HG03457 (cell line): ENCODE measurements around the gene DUXA.
"Not testable (repeated sequence)": the region's sequence is repeated elsewhere in the genome, so short reads cannot be mapped to it uniquely, and the experiment has no call there.

ENCODE experiments used
- ATAC-seq: cut with Tn5 transposase; IDR thresholded peaks from one replicate; pipeline ENCODE4 v1.9.1; 2021; ENCODE audit warnings: moderate number of reproducible peaks; ENCODE audit not compliant: unreplicated experiment

Gene DUXA

DNA sequence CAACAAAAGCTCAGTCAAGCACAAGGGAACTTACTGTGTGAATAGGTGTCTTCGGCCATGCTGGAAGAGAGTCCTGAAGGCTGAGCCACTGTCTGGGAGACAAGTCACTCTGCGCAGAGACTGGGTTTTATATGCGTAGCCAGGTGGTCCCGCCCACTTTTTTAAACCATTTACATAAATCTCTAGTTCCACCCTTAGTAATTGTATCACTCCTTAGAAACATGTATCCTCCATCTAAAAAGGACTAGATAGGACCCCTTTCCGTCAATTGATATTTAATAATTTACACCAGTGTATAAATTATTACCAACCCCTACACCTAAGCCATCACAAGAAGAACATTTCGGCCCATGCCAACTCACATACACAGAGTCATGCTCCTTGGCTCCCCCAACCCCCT, at the start of gene DUXA:
Gene DUXA, minus strand, starts transcription at position 101 of the 400 bp plus-strand sequence. Its CDS starts 42 bp downstream, at position 59.
- ATAC-seq = no peak

- no peak for ATAC-seq
Measured at GRCh38 chr19:57212109-57212508, 44.8 kb upstream of the DUXA start.

GRCh38 chr19:57210381-57210780, 43.1 kb upstream of the DUXA start:
- ATAC-seq = no peak

DNA sequence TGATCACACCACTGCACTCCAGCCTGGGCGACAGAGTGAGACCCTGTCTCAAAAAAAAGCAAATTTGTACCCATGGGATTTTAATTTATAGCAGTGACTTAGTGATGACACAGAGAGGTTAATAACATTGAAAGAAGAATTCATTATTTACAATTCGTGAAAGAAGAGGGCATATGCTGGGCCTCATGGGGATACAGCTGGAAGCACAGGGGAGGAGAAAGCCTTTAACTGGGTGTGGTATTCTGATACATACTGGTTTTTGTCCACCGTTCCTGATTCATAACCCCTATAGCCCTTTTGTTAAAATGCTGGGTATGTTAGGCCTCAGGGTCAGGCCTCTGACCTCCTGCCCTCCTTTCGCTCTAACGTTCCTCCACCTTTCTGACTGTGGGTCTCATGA, 34.9 kb upstream of the DUXA start:
- ATAC-seq = no peak

DNA sequence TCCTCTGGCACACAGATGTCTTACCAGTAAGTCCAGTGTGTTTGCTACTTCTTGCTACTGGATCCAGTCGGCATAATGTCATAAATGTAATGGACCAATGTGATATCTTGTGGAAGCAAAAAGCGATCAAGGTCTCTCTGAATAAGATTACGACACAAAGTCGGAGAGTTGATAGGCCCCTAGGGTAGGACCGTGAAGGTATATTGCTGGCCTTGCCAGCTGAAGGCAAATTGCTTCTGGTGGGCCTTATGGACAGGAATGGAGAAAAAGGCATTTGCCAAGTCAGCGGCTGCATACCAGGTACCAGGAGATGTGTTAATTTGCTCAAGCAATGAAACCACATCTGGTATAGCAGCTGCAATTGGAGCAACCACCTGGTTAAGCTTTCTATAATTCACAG, 30.6 kb upstream of the DUXA start:
- not testable (repeated sequence) for ATAC-seq

GRCh38 chr19:57192993-57193392, 25.7 kb upstream of the DUXA start:
- no peak for ATAC-seq

DNA sequence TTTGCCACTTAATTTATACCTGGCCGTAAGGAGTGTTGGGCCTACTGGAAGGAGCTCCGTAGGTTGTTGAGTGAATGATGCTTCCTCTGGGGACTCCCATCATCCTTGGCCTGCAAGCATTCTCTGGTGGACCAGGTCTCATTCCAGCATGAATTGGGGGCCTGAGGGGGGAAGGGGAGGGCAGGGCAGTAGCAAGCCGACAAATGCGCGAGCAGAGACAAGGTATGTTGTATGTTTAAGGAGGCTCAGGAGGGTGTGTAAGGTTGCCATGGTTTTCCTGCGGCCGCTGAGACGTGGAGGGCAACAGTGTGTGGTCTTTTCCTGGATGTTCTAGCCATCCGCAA, 24.8 kb upstream of the DUXA start:
- ATAC-seq = no peak

DNA sequence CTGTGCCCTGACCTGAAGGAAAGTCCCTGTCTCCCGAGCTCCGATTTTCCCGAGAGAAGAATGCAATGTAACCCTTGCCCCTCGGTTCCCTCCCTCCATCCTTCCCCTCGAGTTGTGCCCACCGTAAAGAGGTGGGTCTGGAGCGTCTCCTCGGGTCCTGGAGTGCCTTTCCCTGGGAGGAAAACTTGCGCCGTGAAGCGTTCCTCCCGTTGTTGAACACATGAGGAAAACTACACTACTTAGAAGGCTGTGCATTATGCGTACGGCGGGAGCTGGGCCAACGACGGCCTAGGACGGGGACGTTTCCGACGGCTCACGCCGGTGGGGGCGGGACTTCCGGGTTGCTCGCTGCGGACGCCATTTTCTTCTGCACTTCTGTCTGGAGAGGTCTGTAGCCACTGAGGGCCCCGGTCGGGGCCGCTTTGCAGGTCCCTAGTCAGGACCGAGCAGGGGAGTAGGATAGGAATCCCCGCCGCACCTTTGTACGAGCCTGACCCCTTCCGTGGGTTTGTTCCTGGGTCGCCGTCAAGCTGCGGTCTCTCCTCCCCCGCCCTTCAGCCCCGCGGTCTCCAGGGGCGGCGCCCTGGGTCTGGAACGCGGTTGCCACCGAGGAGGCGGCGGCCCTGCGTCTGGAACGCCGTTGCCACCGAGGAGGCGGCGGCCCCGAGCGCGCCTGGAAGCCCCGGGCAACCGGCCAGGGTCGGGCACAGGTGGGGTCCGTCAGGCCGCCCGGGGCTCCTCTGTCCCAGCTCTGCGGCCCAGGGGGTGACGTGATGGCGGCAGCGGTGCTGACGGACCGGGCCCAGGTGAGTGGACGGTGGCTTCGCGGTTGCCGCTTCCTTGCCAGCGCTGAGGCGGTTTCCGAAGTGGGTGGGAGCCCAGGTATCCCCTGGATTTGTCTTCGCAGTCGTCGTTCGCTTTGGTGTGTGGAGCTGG, 24.1 kb upstream of the DUXA start, which contains the start of gene ZNF264:
Gene ZNF264, plus strand, starts transcription at position 360 of the 936 bp plus-strand sequence. Its CDS starts 414 bp downstream, at position 774.
- ATAC-seq = peak; percentile 87

GRCh38 chr19:57190301-57190700, 23.0 kb upstream of the DUXA start:
- ATAC-seq = no peak

DNA sequence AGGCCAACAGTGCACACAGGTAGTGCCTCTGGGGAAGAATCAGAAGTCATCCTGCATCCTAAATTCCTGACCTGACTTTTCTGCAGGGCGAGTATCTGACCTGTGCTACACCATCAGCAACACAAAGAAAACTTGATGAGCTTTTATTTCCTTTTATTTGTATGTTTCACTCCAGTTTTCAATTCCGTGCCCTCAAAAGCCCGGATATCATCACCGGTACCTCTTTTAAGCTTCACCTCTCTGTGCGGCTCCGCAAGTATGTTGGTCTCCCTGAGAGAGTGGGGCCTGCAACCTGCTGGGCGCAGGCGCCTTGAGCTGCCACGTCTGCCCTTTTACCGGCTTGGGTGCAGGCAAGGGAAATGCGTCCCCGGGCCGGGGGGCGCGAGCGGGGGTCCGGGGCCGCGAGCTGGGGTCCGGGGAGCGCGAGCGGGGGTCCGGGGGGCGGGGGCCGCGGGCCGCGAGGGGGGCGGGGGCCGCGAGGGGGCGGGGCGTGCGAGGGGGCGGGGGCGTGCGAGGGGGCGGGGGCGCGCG, 4.3 kb upstream of the DUXA start:
- ATAC-seq = no peak

- no peak for ATAC-seq
Measured at GRCh38 chr19:57165846-57166245, 1.4 kb downstream of the DUXA start.

GRCh38 chr19:57161985-57162539, 5.2 kb downstream of the DUXA start:
- no peak for ATAC-seq

DNA sequence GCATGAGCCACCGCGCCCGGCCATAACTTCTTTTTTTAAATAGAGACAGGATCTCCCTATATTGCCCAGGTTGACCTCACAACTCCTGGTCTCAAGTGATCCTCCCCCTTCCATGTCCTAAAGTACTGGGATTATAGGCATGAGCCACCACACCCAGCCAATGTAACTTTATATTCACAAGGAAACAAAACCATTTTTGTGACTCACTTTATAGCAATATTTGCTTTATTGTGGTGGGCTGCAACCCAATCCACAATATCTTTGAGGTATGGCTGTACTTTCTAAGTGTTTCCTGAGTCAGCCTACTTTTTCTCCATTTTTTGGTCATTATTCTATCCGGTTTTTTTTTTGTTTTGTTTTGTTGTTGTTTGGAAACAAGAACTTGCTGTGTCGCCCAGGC, 14.4 kb downstream of the DUXA start:
- ATAC-seq = no peak

GRCh38 chr19:57141699-57142098, 25.6 kb downstream of the DUXA start:
- ATAC-seq = no peak

- ATAC-seq = no peak
Measured at GRCh38 chr19:57135797-57136196, 31.5 kb downstream of the DUXA start.

DNA sequence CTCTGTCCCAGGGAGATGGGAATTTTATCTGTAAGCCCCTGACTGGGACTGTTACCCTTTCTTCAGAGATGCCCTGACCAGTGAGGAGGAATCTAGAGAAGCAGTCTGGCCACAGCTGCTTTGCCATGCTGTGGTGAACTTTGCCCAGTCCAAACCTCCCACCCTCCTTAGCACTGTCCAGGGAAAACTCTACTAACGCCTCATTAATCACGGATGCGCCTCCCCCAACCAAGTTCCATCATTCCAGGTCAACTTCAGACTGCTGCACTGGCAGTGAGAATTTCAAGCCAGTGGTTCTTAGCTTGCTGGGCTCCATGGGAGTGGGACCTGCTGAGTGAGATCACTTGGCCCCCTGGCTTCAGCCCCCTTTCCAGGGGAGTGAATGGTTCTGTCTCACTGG, 39.9 kb downstream of the DUXA start:
- ATAC-seq = not testable (repeated sequence)

GRCh38 chr19:57123882-57124281, 43.4 kb downstream of the DUXA start:
- no peak for ATAC-seq

GRCh38 chr19:57118848-57119247, 48.4 kb downstream of the DUXA start:
- no peak for ATAC-seq

- ATAC-seq = not testable (repeated sequence)
Measured at GRCh38 chr19:57113501-57113900, 53.8 kb downstream of the DUXA start.

DNA sequence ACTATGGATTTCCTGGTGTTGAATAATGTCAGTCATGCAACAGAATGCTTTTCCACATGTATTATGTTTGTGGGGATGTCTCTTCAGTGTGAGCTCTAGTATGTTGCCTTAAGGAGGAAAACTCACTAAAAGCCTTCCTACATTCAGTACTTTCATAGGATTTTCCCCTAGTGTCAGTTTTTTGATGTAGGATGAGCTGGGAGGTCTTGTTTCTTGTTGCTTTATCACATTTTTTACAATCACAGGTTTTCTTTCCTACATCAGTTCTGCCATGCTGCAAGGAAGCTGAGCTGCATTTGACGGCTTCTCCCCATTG, 56.0 kb downstream of the DUXA start:
- ATAC-seq = no peak

DNA sequence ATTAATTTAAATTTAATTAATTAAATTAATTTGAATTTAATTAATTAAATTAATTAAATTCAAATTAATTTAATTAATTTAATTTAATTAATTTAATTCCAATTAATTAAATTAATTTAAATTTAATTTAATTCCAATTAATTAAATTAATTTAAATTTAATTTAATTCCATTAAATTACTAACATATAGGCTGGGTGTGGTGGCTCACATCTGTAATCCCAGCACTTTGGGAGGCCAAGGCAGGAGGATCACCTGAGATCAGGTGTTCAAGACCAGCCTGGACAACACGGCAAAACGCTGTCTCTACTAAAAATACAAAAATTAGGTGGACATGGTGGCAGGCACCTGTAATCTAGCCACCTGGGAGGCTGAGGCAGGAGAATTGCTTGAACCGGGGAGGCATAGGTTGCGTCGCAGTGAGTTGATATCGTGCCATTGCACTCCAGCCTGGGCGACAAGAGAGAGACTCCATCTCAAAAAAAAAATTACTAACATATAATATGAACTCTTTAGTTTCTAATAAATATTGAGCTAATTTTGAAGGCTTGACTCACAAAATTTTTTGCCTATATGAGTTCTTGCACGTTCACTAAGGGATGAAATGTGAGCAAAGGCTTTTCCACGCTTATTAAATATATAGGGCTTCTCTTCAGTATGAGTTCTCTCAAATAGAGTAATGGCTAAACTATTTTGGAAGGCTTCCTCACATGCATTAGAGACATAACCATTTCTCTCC, 56.5 kb downstream of the DUXA start:
- ATAC-seq = no peak
